Measurements from ENCODE around the gene NDRG3.

NDRG3 gene

GRCh38 chr20:36663031-36663430, 82.9 kb downstream of the NDRG3 start:
- H3K4me3 ChIP-seq (ENCODE audit: low read depth, low read length, poor library complexity, severe bottlenecking): no peak overlapping the region
- H3K9ac ChIP-seq (ENCODE audit: low read length): no peak overlapping the region
- no peaks in the 10 kb centered on the region for H4K20me1 ChIP-seq (ENCODE audit: insufficient read depth, low read length)
- no peak overlapping the region for H2AFZ ChIP-seq (ENCODE audit: low read length)
- H3K4me2 ChIP-seq (ENCODE audit: low read length): no peak overlapping the region
- no peaks in the 10 kb centered on the region for H3K27me3 ChIP-seq (ENCODE audit: insufficient read depth, low read length)
- H3K4me1 ChIP-seq (ENCODE audit: insufficient read depth, low read length, severe bottlenecking): no peaks in the 10 kb centered on the region
- H3K36me3 ChIP-seq (ENCODE audit: insufficient read depth, low read length): peaks cover 7% of the 10 kb centered on the region; the same call in 1 of the 2 replicates
- H3F3A ChIP-seq (ENCODE audit: insufficient read depth, low read length): no peaks in the 10 kb centered on the region
- H3K9me3 ChIP-seq (ENCODE audit: low read length): no peaks in the 10 kb centered on the region
- no peaks in the 10 kb centered on the region for H3K9me2 ChIP-seq (ENCODE audit: low read depth, low read length)
- H3K27ac ChIP-seq (ENCODE audit: low read depth, low read length, poor library complexity, severe bottlenecking): no peak overlapping the region
- no peaks in the 10 kb centered on the region for H3K79me2 ChIP-seq (ENCODE audit: insufficient read depth, low read length)
- TF ChIP-seq, protein P1, sequence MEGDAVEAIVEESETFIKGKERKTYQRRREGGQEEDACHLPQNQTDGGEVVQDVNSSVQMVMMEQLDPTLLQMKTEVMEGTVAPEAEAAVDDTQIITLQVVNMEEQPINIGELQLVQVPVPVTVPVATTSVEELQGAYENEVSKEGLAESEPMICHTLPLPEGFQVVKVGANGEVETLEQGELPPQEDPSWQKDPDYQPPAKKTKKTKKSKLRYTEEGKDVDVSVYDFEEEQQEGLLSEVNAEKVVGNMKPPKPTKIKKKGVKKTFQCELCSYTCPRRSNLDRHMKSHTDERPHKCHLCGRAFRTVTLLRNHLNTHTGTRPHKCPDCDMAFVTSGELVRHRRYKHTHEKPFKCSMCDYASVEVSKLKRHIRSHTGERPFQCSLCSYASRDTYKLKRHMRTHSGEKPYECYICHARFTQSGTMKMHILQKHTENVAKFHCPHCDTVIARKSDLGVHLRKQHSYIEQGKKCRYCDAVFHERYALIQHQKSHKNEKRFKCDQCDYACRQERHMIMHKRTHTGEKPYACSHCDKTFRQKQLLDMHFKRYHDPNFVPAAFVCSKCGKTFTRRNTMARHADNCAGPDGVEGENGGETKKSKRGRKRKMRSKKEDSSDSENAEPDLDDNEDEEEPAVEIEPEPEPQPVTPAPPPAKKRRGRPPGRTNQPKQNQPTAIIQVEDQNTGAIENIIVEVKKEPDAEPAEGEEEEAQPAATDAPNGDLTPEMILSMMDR (IDR thresholded peaks at IDR 0.05; ENCODE audit: low read length): no peak
- TF ChIP-seq EZH2 (IDR thresholded peaks at IDR 0.05; ENCODE audit: borderline replicate concordance, low read length): no peak

- Histone ChIP-seq H3F3A (ENCODE audit: insufficient read depth, low read length) (no peaks in the 10 kb centered on the region), H3K9me3 (ENCODE audit: low read length) (no peaks in the 10 kb centered on the region), H3K4me3 (ENCODE audit: low read depth, low read length, poor library complexity, severe bottlenecking) (no peak overlapping the region), H4K20me1 (ENCODE audit: insufficient read depth, low read length) (no peaks in the 10 kb centered on the region), H3K9me2 (ENCODE audit: low read depth, low read length) (no peaks in the 10 kb centered on the region), H3K4me1 (ENCODE audit: insufficient read depth, low read length, severe bottlenecking) (no peaks in the 10 kb centered on the region), H3K79me2 (ENCODE audit: insufficient read depth, low read length) (no peaks in the 10 kb centered on the region), H3K27ac (ENCODE audit: low read depth, low read length, poor library complexity, severe bottlenecking) (no peak overlapping the region), H3K27me3 (ENCODE audit: insufficient read depth, low read length) (no peaks in the 10 kb centered on the region), H3K36me3 (ENCODE audit: insufficient read depth, low read length) (peaks cover under 1% of the 10 kb centered on the region; the same call in 1 of the 2 replicates), H3K9ac (ENCODE audit: low read length) (no peak overlapping the region), H3K4me2 (ENCODE audit: low read length) (no peak overlapping the region), H2AFZ (ENCODE audit: low read length) (no peak overlapping the region)
- no peak for TF ChIP-seq EZH2 (IDR thresholded peaks at IDR 0.05; ENCODE audit: borderline replicate concordance, low read length)
- TF ChIP-seq, protein P1 (IDR thresholded peaks at IDR 0.05; ENCODE audit: low read length): no peak
Measured at GRCh38 chr20:36658300-36658699, 87.6 kb downstream of the NDRG3 start.

DNA sequence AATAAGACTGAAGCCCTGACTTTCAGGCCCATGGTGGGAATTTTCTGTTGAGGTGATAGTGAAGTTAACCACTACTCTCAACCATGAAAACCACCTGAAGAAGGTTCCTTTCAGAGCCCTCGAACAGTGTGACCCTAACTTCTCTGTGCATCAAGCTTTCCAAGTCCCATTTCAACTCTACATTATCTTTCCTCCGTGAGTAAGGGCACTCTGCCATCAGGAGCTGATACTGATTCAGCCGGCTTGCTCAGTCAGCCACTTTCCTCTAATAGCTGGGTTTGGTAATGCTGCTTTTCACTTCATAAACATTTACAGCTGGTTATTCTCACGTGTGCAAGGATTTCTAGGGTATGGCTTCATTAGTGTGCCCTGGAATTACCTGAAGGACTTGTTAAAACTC, 89.2 kb downstream of the NDRG3 start:
- Histone ChIP-seq H3K4me3 (ENCODE audit: low read depth, low read length, poor library complexity, severe bottlenecking) (no peak overlapping the region), H3K9me2 (ENCODE audit: low read depth, low read length) (no peaks in the 10 kb centered on the region), H3K36me3 (ENCODE audit: insufficient read depth, low read length) (peaks cover 4% of the 10 kb centered on the region; the same call in 1 of the 2 replicates), H3K4me2 (ENCODE audit: low read length) (no peak overlapping the region), H3K27ac (ENCODE audit: low read depth, low read length, poor library complexity, severe bottlenecking) (no peak overlapping the region), H3F3A (ENCODE audit: insufficient read depth, low read length) (no peaks in the 10 kb centered on the region), H3K79me2 (ENCODE audit: insufficient read depth, low read length) (no peaks in the 10 kb centered on the region), H4K20me1 (ENCODE audit: insufficient read depth, low read length) (no peaks in the 10 kb centered on the region), H2AFZ (ENCODE audit: low read length) (no peak overlapping the region), H3K9me3 (ENCODE audit: low read length) (no peaks in the 10 kb centered on the region), H3K9ac (ENCODE audit: low read length) (no peak overlapping the region), H3K4me1 (ENCODE audit: insufficient read depth, low read length, severe bottlenecking) (no peaks in the 10 kb centered on the region), H3K27me3 (ENCODE audit: insufficient read depth, low read length) (no peaks in the 10 kb centered on the region)
- no peak for TF ChIP-seq EZH2 (IDR thresholded peaks at IDR 0.05; ENCODE audit: borderline replicate concordance, low read length)
- TF ChIP-seq, protein P1 (IDR thresholded peaks at IDR 0.05; ENCODE audit: low read length): no peak

Measured in OCI-LY1 (cell line).